ENCODE data around the gene CACNA1I.

Gene CACNA1I

DNA sequence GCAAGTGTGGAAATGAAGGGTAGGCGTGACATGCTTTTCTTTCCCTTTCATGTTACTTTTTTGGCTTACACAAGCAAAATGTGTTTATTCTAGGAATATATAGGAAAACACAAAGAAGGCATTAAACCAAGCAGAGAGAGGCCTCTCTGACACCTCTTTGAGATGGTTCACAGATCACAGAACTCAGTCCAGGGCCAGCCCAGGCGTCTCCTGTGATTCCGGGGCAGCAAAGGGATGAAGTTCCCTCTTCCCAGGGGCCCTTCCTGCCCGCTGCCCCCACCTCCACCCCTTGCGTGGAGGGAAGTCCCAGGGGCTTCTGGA, 78.0 kb downstream of the CACNA1I start:
- no peak for DNase-seq (ENCODE audit: low read depth in 2 of 2, low spot score in 1 of 2)

- no peak for DNase-seq (ENCODE audit: low read depth in 2 of 2, low spot score in 1 of 2)
Measured at GRCh38 chr22:39649500-39650089, 79.0 kb downstream of the CACNA1I start.

DNA sequence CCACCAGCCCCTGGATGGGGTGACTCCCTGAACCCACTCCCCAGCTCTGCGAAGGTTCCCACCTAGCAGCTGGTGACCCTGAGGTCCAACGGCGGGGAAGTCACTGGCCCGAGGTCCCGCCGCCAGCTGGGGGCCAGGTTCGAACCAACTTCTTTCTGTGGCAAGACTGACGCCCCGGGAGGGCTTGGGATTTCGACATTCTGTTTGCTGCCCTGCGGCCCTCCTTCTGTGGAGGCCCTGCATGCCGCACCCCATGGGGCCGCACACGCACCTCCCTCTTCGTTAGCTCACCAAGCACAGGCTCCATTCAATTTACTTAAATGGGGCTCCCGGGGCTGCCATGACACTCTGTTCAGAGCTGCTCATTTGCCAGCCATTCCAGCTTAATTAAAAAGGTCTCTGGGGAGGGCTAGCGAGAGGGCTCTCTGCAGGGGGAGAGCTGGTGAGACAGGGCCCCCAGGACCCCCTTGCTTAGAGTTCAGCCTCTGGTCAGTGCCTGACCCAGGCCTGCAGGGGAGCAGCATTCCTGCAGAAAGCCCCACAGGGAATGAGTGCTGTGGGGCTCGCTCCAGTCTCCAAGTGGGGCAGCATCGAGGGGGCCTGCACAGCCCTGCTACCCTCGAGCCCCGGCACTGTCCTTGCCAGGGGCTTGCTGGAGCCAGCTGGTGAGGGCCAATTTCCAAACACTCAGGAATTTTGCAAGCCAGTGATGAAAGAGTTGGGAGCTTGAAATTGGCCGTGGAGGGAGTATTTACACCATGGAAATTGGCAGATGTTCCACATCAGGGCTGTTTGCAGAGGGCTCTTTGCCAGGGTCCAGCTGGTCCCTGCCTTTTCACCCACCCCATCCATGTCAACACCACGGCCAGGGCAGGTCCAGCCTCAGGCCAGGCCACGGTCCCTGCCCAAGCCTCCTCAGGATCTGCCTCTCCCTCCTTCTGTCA, 80.8 kb downstream of the CACNA1I start:
- DNase-seq (ENCODE audit: low read depth in 2 of 2, low spot score in 1 of 2): no peak

DNA sequence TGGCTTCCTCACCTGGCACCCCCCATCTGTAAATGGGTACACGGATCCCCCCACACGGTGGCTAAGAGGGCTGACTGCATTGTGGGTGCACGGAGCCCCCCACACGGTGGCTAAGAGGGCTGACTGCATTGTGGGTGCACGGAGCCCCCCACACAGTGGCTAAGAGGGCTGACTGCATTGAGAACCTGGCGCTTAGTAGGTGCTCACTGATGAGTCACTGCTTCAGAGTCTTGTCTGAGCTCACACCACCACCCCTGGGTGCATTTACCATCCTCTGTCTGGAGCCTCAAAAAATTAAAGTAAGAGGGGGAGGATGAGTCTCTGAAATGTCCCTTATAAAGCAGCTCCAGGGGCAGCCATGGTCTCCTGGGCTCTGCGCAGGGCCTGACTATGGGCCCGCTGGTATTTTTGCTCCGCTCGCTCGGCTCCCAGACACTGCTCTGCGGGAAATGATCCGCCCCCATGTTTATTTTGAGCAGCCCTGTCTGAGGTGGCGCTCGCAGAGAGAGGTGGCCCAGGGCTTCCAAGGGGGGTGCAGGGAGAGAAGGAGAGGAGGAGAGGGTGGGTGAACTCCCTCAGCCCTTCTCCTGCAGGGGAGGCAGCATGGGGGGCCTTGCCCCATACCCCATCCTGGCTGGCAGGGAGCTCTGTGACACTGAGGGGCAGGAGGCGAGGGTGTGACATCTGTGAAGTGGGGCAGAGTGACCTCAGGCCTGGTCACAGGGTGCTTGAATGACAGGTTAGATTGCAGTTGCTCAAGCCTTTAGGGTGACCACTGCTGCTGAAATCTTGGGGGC, 82.6 kb downstream of the CACNA1I start:
- DNase-seq (ENCODE audit: low read depth in 2 of 2, low spot score in 1 of 2): no peak

GRCh38 chr22:39653787-39654077, 83.2 kb downstream of the CACNA1I start:
- no peak for DNase-seq (ENCODE audit: low read depth in 2 of 2, low spot score in 1 of 2)

DNA sequence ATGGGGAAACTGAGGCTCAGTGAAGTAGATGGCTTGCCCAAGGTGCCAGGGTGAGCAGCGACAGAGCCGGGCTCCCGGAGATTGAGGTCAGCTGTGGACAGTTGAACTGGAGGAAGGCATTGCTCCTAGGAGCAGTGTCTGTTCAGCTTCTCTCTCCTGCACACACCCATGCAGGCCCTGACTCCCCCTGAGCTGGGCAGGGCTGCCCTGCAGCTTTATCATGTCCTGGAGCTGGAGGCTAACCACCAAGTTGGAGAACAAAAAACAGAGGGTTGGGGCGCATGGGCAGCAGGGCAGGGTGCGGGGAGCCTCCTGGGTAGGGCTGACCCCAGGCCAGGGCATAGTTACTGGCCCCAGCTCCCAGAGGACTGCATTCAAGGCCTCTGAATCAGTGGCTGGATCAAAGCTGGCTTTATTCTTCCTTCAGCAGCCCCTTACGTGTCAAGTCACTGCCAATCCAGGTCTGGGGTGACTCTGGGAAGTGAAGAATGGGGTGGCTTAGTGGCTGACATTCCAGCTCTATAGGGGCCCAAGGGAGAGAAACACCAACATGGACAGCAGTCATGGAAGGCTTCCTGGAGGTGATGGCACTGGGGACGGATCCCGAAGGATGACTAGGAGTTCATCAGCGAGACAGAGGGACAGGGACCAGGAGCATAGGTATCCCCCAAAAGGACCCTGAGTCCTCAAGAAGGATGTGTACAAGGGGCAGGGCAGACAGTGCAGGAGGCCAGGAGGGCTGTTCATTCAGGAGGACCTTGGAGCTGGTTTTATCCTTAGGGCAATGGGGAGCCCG, 83.8 kb downstream of the CACNA1I start:
- no peak for DNase-seq (ENCODE audit: low read depth in 2 of 2, low spot score in 1 of 2)

- no peak for DNase-seq (ENCODE audit: low read depth in 2 of 2, low spot score in 1 of 2)
Measured at GRCh38 chr22:39655004-39655579, 84.5 kb downstream of the CACNA1I start.

DNA sequence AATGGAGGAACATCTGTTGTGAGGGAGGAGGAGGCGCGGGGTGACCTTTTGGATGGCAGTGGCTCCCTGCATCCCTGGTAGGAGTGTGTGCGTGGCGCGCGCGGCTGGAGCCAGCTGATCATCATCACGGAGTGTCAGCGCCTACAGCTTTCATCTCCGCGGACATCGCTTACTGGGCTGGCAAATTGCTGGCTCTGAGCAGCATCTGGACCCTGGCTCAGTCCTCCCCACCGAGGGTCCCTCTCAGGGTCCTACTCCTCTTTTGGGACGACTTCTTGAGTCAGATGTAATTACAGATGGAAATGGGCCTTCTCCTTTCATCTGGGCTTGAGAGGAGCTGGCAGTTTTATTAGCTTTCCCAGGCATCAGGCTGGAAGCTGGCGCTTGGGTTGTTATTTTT, 85.3 kb downstream of the CACNA1I start:
- no peak for DNase-seq (ENCODE audit: low read depth in 2 of 2, low spot score in 1 of 2)

GRCh38 chr22:39656495-39657490, 86.2 kb downstream of the CACNA1I start:
- DNase-seq (ENCODE audit: low read depth in 2 of 2, low spot score in 1 of 2): no peak

DNA sequence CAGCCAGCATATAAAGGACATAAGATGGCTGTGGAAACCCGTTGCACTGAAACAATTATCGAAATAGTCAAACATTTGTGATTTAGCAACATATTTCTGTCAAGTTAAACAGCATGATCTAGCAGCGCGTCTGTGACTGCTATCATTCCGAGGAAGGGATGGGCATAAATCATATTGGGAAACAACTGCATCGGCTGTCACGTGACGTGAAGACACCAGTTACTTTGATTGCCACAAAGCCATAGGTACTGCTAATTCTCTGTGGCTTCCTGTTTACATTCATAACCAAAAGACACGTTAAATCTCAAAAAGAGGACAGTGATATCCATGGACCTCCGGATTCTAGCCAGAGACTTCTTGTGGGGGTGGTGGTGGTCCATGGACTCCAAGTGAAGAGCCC, 87.8 kb downstream of the CACNA1I start:
- no peak for DNase-seq (ENCODE audit: low read depth in 2 of 2, low spot score in 1 of 2)

DNA sequence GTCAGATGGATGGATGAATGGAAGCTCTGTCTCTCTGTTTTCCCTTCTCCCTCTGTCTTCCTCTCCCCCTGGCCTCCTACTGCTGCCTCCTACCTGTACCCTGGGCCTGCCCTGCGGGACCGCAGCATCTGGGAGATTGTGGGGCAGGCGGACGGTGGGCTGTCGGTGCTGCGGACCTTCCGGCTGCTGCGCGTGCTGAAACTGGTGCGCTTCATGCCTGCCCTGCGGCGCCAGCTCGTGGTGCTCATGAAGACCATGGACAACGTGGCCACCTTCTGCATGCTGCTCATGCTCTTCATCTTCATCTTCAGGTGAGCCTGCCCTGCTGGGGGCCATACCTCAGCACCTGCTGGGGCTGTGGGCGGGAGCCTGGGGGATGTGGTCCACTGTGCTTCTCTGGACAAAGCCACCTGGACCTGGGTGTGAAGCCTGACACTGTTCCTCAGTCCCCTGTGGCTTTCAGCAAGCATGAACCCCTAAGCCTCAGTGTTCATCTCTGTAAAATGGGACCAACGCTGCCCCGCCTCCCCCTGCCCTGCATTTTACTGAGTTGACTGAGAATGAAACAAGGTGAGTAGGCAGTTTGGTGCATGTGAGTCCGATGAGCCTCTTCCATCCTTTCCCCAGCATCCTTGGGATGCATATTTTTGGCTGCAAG, 88.4 kb downstream of the CACNA1I start:
- no peak for DNase-seq (ENCODE audit: low read depth in 2 of 2, low spot score in 1 of 2)

GRCh38 chr22:39661501-39661841, 90.9 kb downstream of the CACNA1I start:
- no peak for DNase-seq (ENCODE audit: low read depth in 2 of 2, low spot score in 1 of 2)

DNA sequence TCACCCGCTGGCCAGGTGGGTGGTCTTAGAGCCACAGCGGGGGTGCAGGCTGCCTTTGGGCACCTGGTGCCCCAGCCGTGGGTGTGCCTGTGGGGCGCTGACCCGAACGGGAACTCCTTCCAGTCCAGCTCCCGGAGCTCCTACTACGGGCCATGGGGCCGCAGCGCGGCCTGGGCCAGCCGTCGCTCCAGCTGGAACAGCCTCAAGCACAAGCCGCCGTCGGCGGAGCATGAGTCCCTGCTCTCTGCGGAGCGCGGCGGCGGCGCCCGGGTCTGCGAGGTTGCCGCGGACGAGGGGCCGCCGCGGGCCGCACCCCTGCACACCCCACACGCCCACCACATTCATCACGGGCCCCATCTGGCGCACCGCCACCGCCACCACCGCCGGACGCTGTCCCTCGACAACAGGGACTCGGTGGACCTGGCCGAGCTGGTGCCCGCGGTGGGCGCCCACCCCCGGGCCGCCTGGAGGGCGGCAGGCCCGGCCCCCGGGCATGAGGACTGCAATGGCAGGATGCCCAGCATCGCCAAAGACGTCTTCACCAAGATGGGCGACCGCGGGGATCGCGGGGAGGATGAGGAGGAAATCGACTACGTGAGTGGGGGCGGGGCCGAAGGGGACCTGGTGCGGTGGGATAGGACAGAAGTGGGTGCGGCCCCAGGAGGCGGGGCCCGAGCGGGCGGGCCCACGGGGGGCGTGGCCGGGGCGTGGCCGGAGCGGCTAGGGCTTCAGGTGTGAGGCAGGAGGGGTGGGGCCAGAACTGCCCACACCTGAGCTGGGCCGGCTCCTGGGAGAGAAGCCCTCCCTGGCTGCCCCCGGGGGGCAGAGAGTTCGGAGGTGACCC, 91.5 kb downstream of the CACNA1I start:
- DNase-seq (ENCODE audit: low read depth in 2 of 2, low spot score in 1 of 2): peak; percentile 32 to 65

- DNase-seq (ENCODE audit: low read depth in 2 of 2, low spot score in 1 of 2): no peak
Measured at GRCh38 chr22:39662686-39663052, 92.1 kb downstream of the CACNA1I start.

GRCh38 chr22:39663751-39664150, 93.2 kb downstream of the CACNA1I start:
- no peak for DNase-seq (ENCODE audit: low read depth in 2 of 2, low spot score in 1 of 2)

DNA sequence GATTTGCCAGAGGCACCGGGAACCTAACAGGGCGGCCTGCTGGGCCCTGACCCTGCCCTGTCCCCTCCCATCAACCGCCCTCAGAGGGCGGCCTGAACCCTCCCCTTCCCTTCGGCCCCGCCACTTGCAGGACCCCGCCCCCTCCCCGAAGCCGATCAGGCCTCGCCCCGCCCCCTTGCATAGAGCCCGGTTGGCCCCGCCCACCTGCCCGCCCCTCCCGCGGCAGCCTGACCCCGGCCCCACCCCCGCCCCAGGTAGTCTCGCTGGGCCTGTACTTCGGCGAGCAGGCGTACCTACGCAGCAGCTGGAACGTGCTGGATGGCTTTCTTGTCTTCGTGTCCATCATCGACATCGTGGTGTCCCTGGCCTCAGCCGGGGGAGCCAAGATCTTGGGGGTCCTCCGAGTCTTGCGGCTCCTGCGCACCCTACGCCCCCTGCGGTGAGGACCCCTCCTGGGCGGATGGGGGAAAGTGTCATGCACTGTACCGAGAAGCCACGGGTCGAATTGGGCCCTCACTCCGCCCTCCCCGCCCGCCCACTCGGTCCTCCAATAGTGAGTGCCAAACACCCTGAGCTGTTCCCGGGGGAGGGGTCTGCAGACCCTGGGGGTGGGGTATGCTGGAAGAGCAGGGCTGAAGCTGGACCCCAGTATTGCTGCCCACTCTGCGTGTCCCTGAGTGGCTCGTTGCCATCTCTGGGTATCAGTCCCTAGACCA, 94.1 kb downstream of the CACNA1I start:
- no peak for DNase-seq (ENCODE audit: low read depth in 2 of 2, low spot score in 1 of 2)

- no peak for DNase-seq (ENCODE audit: low read depth in 2 of 2, low spot score in 1 of 2)
Measured at GRCh38 chr22:39665229-39665628, 94.7 kb downstream of the CACNA1I start.
